Activated T-cell treated with anti-CD3 and anti-CD28 coated beads for 1 hour (primary cell): ENCODE data around the gene RBL1.

Experiments used
- DNase-seq: peaks from one replicate; pipeline ENCODE4 v3.0.0-alpha.2; 2020; ENCODE audit warnings: low read depth

RBL1 gene

GRCh38 chr20:36951198-36951978 lies 144.4 kb downstream of the RBL1 start, which contains the start of gene SAMHD1:
TSS of gene SAMHD1 (minus strand) at chr20:36951708. CDS start at chr20:36951643, 65 bp downstream.
- DNase-seq = peak; percentile 78

DNA sequence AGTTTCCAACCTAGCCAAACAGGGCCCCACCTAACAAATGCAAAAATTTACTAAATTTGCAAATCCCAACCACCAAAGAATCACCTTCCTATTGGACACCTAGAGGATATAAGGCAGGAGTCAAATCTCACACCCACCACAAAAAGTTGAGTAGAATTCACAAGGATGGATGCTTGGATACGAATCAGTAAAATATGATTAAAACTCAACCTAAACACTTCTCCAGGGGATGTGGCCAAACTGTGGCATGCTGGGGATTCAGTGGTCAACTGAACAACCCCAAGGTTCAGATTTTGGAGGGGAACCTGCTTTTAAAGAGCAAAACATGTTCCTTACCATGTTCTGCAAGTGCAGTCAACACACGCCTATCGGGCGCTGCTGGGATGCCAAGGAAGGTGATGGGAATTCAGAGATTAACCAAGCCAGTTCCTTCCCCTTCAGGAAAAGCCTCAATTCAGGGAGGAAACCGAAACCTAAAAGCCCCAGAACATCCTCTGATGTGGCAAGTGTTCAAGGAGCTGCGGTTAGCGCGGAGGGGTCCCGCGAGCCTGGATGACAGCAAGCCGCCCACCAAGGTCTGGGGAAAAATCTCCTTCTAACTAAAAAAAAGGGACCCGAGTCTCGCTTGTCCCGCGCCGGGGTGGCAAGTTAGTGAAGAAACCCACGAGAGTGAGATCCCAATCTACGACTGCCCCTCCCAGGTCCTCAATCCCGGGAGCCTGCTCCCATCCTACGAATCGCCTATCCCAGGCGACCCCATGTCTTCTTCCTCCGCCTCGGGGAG lies 145.2 kb downstream of the RBL1 start:
- DNase-seq = peak; percentile 18
